HCT116 (cell line): ENCODE measurements around the gene PMAIP1. TPM values are rescaled to one million over a fixed set of nuclear protein-coding genes. Genes with fewer than 3 reads are reported as not detected.

Source experiments
- ATAC-seq: fragments of 200-7000 bp; cut with Tn5 transposase; 2 replicates; pipeline ENCODE4 v1.9.1; 2020; ENCODE audit warnings: mild to moderate bottlenecking, moderate library complexity
- BruUV-seq: library from RNA; stranded (reverse); fragments of 400-500 nt; replicated peaks from 2 replicates; lab custom pipeline; 2021; lab: Mats Ljungman, UMichigan
- CTCF ChIA-PET: fragments of 300-600 bp; sonication (Branson Sonifier 250); formaldehyde crosslinking; loops from one replicate; lab custom pipeline; 2021; ENCODE audit warnings: antibody characterized with exemption; lab: Charles Lee
- POLR2A ChIA-PET: fragments of 300-600, 350-600 bp; sonication (Branson Sonifier 250); formaldehyde crosslinking; loops from one replicate; lab custom pipeline; 2021; ENCODE audit warnings: antibody characterized with exemption; lab: Charles Lee
- RAD21 ChIA-PET, 2 experiments: fragments of 300-600 bp; sonication (Branson Sonifier 250); formaldehyde crosslinking; loops; one replicate each; lab custom pipeline; 2023; ENCODE audit warnings: low total read pairs in 2 of 2; ENCODE audit not compliant: uncharacterized antibody in 2 of 2, unreplicated experiment in 2 of 2, low non-redundant PET in 1 of 2; lab: Charles Lee
- DNase-seq: peaks from one replicate; pipeline ENCODE4 v3.0.0-alpha.2; 2010; ENCODE audit warnings: low read depth, low spot score
- H2AFZ ChIP-seq: fragments of 200-600 bp; shearing (Covaris generic), sonication (generic); 2 replicates; pipeline ENCODE4 v1.6.1; 2017; ENCODE audit warnings: low read depth, mixed run types, mixed read lengths, antibody characterized with exemption, low read length; ENCODE audit not compliant: poor library complexity, severe bottlenecking
- H3K27ac ChIP-seq: 2 replicates; pipeline ENCODE4 v1.5.1; 2012; ENCODE audit warnings: low read depth, low read length
- H3K27me3 ChIP-seq: fragments of 200-600 bp; sonication (generic); 2 replicates; pipeline ENCODE4 v1.6.1; 2016; ENCODE audit warnings: mixed run types, low read length, mixed read lengths; ENCODE audit not compliant: insufficient read depth
- H3K36me3 ChIP-seq, 2 experiments: fragments of 200-500 bp in 1 of 2; fragments of 200-600 bp in 1 of 2; sonication (Bioruptor generic) in 1 of 2; sonication (generic) in 1 of 2; 2 replicates each; pipeline versions ENCODE4 v1.5.1 to v1.6.1; 2014 to 2016; ENCODE audit warnings: low read length in 2 of 2, inconsistent platforms in 1 of 2, mixed read lengths in 1 of 2, mixed run types in 1 of 2; ENCODE audit not compliant: insufficient read depth in 2 of 2, control insufficient read depth in 1 of 2
- H3K4me1 ChIP-seq, 2 experiments: fragments of 200-600 bp in 1 of 2; sonication (generic) in 1 of 2; 2 replicates each; pipeline versions ENCODE4 v1.5.1 to v1.6.1; 2012 to 2017; ENCODE audit warnings: low read length in 2 of 2, inconsistent platforms in 1 of 2, mild to moderate bottlenecking in 1 of 2, mixed read lengths in 1 of 2, mixed run types in 1 of 2, moderate library complexity in 1 of 2; ENCODE audit not compliant: insufficient read depth in 2 of 2, control insufficient read depth in 1 of 2
- H3K4me2 ChIP-seq: fragments of 200-600 bp; sonication (generic); 2 replicates; pipeline ENCODE4 v1.6.1; 2017; ENCODE audit warnings: mixed run types, low read length, mixed read lengths
- H3K4me3 ChIP-seq, 2 experiments: fragments of 200-600 bp in 1 of 2; sonication (generic) in 1 of 2; replicated peaks in 1 of 2; 2 replicates each; pipeline ENCODE4 v1.5.1; 2011 to 2016; ENCODE audit warnings: low read length in 2 of 2, control low read depth in 1 of 2, low read depth in 1 of 2, mild to moderate bottlenecking in 1 of 2, mixed read lengths in 1 of 2, mixed run types in 1 of 2
- H3K79me2 ChIP-seq: fragments of 200-600 bp; sonication (generic); 2 replicates; pipeline ENCODE4 v1.6.1; 2017; ENCODE audit warnings: mild to moderate bottlenecking, mixed run types, low read length, moderate library complexity, mixed read lengths; ENCODE audit not compliant: insufficient read depth
- H3K9ac ChIP-seq: fragments of 200-600 bp; sonication (generic); 2 replicates; pipeline ENCODE4 v1.6.1; 2016; ENCODE audit warnings: low read length, mixed read lengths
- H3K9me2 ChIP-seq: fragments of 200-600 bp; sonication (generic), shearing (Covaris generic); 2 replicates; pipeline ENCODE4 v1.6.1; 2017; ENCODE audit warnings: mixed run types, mild to moderate bottlenecking, moderate library complexity; ENCODE audit not compliant: insufficient read depth
- H3K9me3 ChIP-seq, 2 experiments: fragments of 200-500 bp in 1 of 2; fragments of 200-600 bp in 1 of 2; sonication (Bioruptor generic) in 1 of 2; sonication (generic) in 1 of 2; 2 replicates each; pipeline ENCODE4 v1.6.1; 2014 to 2017; ENCODE audit warnings: low read length in 2 of 2, mixed read lengths in 2 of 2, inconsistent platforms in 1 of 2, low read depth in 1 of 2, mild to moderate bottlenecking in 1 of 2, mixed run types in 1 of 2, moderate library complexity in 1 of 2; ENCODE audit not compliant: control insufficient read depth in 1 of 2, insufficient read depth in 1 of 2
- H4K20me1 ChIP-seq: fragments of 200-600 bp; sonication (generic), shearing (Covaris generic); 2 replicates; pipeline ENCODE4 v1.6.1; 2017; ENCODE audit warnings: mixed run types, mild to moderate bottlenecking, moderate library complexity; ENCODE audit not compliant: insufficient read depth
- EZH2 ChIP-seq: fragments of 200-600 bp; sonication (generic); IDR thresholded peaks from 2 replicates; pipeline ENCODE4 v1.6.1; 2017; ENCODE audit warnings: antibody characterized with exemption, mixed run types
- POLR2AphosphoS5 ChIP-seq: IDR thresholded peaks from 2 replicates; pipeline ENCODE4 v1.6.1; 2011; ENCODE audit warnings: mild to moderate bottlenecking, low read depth, low read length, moderate library complexity
- ZFX ChIP-seq: fragments of 450-650 bp; IDR thresholded peaks from 2 replicates; pipeline ENCODE4 v1.6.1; 2017
- intact Hi-C: fragments of 100-400 bp; cut with micrococcal nuclease; formaldehyde crosslinking; loops from 2 replicates; pipeline ENCODE4 v1.10.0; 2022
- total RNA-seq: library from RNA; stranded (reverse); gene quantifications from one replicate; pipeline ENCODE4 v1.2.1, GENCODE V29; 2021; ENCODE audit not compliant: unreplicated experiment
- TF ChIP-seq, protein P1 (sequence below): IDR thresholded peaks from 2 replicates; pipeline ENCODE4 v1.6.1; 2011; ENCODE audit warnings: mild to moderate bottlenecking, low read length, moderate library complexity; ENCODE audit not compliant: insufficient replicate concordance; ENCODE audit errors: extremely low read depth
- TF ChIP-seq, protein P2 (sequence below): IDR thresholded peaks from 2 replicates; pipeline ENCODE4 v1.6.1; 2012

The PMAIP1 gene
- total RNA-seq, 1 experiment from 2014 or later: 66.7 TPM

DNA sequence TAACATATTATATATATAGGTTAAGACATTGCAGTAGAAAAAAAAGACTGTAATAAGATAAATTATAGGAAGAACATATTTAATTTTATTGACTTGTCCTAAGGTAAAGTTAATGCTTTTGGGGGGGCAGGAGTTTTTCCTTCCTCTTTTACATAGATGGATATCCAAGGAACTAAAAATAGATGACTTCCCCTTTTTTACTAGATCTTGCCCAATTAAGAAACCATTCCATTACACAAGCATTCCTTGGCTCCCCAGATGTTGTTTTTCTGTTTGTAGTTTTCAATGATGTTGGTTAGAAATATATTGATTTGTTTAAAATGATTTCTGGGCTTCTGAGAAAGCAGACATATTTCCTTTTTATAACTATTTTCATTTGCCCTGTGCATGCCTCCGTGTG is 22.4 kb upstream of the PMAIP1 start:
- H3K27ac ChIP-seq: no peak overlapping the region
- BruUV-seq: no TSS peak
- H3K9me2 ChIP-seq: no peaks in the 10 kb centered on the region
- intact Hi-C loops: no loop called here
- DNase-seq (no peak), ATAC-seq (no peak)
- H3K79me2 ChIP-seq: no peaks in the 10 kb centered on the region
- H3K4me3 ChIP-seq: no peak overlapping the region
- H3K4me2 ChIP-seq: no peak overlapping the region
- H3K9ac ChIP-seq: no peak overlapping the region
- CTCF ChIA-PET: no interaction called here
- no peak for TF ChIP-seq ZFX
- TF ChIP-seq, protein P1, sequence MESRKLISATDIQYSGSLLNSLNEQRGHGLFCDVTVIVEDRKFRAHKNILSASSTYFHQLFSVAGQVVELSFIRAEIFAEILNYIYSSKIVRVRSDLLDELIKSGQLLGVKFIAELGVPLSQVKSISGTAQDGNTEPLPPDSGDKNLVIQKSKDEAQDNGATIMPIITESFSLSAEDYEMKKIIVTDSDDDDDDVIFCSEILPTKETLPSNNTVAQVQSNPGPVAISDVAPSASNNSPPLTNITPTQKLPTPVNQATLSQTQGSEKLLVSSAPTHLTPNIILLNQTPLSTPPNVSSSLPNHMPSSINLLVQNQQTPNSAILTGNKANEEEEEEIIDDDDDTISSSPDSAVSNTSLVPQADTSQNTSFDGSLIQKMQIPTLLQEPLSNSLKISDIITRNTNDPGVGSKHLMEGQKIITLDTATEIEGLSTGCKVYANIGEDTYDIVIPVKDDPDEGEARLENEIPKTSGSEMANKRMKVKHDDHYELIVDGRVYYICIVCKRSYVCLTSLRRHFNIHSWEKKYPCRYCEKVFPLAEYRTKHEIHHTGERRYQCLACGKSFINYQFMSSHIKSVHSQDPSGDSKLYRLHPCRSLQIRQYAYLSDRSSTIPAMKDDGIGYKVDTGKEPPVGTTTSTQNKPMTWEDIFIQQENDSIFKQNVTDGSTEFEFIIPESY: no peak
- no peak for TF ChIP-seq EZH2
- no peaks in the 10 kb centered on the region for H4K20me1 ChIP-seq
- H3K9me3 ChIP-seq: no peaks in the 10 kb centered on the region
- POLR2A ChIA-PET: interaction anchor here (2.6 kb wide), 1 partner anchor 23 kb away, joined by 12 read pairs; the partner anchor contains the start of gene PMAIP1
- RAD21 ChIA-PET: no interaction called here
- no peaks in the 10 kb centered on the region for H3K36me3 ChIP-seq
- H3K4me1 ChIP-seq: peaks cover 23 to 38% of the 10 kb centered on the region in 2 experiments
- H2AFZ ChIP-seq: no peak overlapping the region
- H3K27me3 ChIP-seq: no peaks in the 10 kb centered on the region

DNA sequence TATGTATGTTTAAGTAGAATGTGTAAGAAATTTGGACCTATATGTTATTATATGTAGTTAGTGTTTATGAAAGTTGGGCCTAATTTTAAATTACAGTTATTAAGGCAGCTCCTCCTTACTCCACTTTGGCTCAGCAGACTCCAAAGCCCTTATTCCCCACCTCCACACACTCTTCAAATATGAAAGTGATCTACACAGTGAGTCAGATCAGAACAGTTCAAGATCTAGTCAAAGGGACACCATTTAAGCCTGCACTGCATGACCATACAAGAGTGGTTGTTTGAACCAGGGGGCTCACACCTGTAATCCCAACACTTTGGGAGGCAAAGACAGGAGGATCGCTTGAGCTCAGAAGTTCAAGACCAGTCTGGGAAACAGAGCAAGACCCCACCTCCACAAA is 21.2 kb upstream of the PMAIP1 start:
- H3K4me1 ChIP-seq: peaks cover 27 to 43% of the 10 kb centered on the region in 2 experiments
- POLR2A ChIA-PET: interaction anchor here (2.6 kb wide), 1 partner anchor 21 kb away, joined by 12 read pairs; the partner anchor contains the start of gene PMAIP1
- no peak overlapping the region for H3K9ac ChIP-seq
- no peak overlapping the region for H3K4me2 ChIP-seq
- no peak overlapping the region for H3K4me3 ChIP-seq
- no peaks in the 10 kb centered on the region for H3K36me3 ChIP-seq
- DNase-seq (no peak), ATAC-seq (no peak)
- CTCF ChIA-PET: no interaction called here
- peak overlapping the region; percentile 15 for H2AFZ ChIP-seq
- RAD21 ChIA-PET: no interaction called here
- H4K20me1 ChIP-seq: no peaks in the 10 kb centered on the region
- no TSS peak for BruUV-seq
- no peak for TF ChIP-seq EZH2
- TF ChIP-seq, protein P2, sequence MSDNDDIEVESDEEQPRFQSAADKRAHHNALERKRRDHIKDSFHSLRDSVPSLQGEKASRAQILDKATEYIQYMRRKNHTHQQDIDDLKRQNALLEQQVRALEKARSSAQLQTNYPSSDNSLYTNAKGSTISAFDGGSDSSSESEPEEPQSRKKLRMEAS: no peak
- no peak for TF ChIP-seq POLR2AphosphoS5
- H3K27me3 ChIP-seq: no peaks in the 10 kb centered on the region
- intact Hi-C loops: no loop called here
- no peak overlapping the region for H3K27ac ChIP-seq
- H3K9me3 ChIP-seq: no peaks in the 10 kb centered on the region
- H3K9me2 ChIP-seq: no peaks in the 10 kb centered on the region
- no peaks in the 10 kb centered on the region for H3K79me2 ChIP-seq
